ENCODE measurements around the gene PROK2.

GRCh38 chr3:71732637-71733036 lies 52.3 kb downstream of the PROK2 start:
- TF ChIP-seq POLR2A (IDR thresholded peaks at IDR 0.05) (no peak), CTCF (IDR thresholded peaks at IDR 0.05 in 8 of 11, conservative IDR thresholded peaks at IDR 0.05 in 3 of 11) (no peak), POLR2AphosphoS5 (IDR thresholded peaks at IDR 0.05) (no peak)

Data from spleen (tissue), 7 donors.